HAP-1 (cell line): Measurements from ENCODE around the gene DIP2C.
"Not testable (repeated sequence)": the region's sequence is repeated elsewhere in the genome, so short reads cannot be mapped to it uniquely, and the experiment has no call there.

Experiments
- DNase-seq, 2 experiments: peaks; one replicate each; pipeline ENCODE4 v3.0.0-alpha.2; 2016 to 2020; ENCODE audit warnings: low spot score in 2 of 2
- H3K27me3 ChIP-seq: fragments of 250-450 bp; sonication (Bioruptor Pico); 2 replicates; pipeline ENCODE4 v1.5.1; 2020; ENCODE audit warnings: low read depth, mild to moderate bottlenecking, moderate library complexity
- H3K36me3 ChIP-seq: fragments of 250-450 bp; sonication (Bioruptor Pico); replicated peaks from 2 replicates; pipeline ENCODE4 v1.5.1; 2020; ENCODE audit warnings: mild to moderate bottlenecking
- H3K4me1 ChIP-seq: fragments of 250-450 bp; sonication (Bioruptor Pico); 2 replicates; pipeline ENCODE4 v1.5.1; 2020; ENCODE audit warnings: mild to moderate bottlenecking
- H3K4me3 ChIP-seq: fragments of 250-450 bp; sonication (Bioruptor Pico); 2 replicates; pipeline ENCODE4 v1.5.1; 2020; ENCODE audit warnings: mild to moderate bottlenecking, moderate library complexity
- H3K9me3 ChIP-seq: fragments of 250-450 bp; sonication (Bioruptor Pico); 2 replicates; pipeline ENCODE4 v1.5.1; 2020; ENCODE audit warnings: mild to moderate bottlenecking, moderate library complexity
- in situ Hi-C: fragments of 300-500 bp; cut with MboI; formaldehyde crosslinking; loops from 3 replicates; pipeline ENCODE4 v1.14.3; 2020; ENCODE audit warnings: low sequenced_read_pairs, inconsistent platforms, mixed read lengths

The DIP2C gene

DNA sequence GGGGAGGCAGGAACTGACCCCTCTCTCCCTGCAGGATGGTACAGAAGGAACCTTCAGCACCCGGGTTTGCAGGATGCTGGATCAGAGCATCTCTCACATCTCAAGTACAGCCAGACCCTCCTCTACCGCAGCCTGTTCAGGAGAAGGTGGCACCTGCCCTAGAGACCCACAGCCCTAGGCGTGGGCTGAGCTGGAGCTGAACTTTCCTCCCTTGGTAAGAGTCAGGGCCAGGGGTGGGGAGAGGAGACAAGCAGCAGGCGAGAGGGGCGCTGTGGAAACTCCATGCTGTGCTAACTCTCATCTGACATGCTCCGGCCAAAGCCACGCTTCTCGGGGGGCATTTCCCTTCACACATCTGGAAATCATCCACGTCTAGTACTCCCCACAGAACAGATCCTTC, 154.4 kb downstream of the DIP2C start:
- H3K27me3 ChIP-seq: no peaks in the 10 kb centered on the region
- DNase-seq: no peak
- H3K36me3 ChIP-seq: no peaks in the 10 kb centered on the region
- peaks cover 12% of the 10 kb centered on the region for H3K4me1 ChIP-seq
- no peak overlapping the region for H3K4me3 ChIP-seq
- in situ Hi-C loops: no loop called here
- H3K9me3 ChIP-seq: no peaks in the 10 kb centered on the region

DNA sequence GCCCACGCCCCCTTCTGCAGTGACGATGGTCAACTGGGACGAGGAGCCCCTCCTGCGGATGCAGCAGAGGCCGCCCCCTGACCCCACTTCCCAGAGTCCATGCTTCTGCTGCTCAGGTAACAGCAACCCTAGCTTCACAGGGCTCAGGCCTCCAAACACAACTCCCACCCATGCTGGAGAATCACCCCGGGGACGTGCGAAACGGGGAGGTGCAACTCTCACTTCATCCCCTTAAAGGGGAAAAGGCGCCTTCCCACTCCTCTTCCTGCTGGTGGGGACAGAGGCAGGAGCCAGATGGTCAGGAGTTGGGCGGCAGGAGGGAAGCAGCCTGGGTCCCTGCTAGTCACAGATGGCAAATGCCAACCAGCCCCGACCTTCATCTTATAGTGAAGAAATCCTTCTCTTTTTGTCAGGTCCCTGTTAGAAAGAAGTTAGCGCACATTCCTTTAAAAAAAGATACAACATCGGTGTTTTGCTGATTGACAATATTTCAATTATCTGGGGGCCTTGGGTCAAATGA, 155.4 kb downstream of the DIP2C start:
- Histone ChIP-seq H3K36me3 (no peaks in the 10 kb centered on the region), H3K9me3 (no peaks in the 10 kb centered on the region), H3K4me3 (no peak overlapping the region), H3K4me1 (peaks cover 12% of the 10 kb centered on the region), H3K27me3 (no peaks in the 10 kb centered on the region)
- DNase-seq: no peak
- in situ Hi-C loops: no loop called here

DNA sequence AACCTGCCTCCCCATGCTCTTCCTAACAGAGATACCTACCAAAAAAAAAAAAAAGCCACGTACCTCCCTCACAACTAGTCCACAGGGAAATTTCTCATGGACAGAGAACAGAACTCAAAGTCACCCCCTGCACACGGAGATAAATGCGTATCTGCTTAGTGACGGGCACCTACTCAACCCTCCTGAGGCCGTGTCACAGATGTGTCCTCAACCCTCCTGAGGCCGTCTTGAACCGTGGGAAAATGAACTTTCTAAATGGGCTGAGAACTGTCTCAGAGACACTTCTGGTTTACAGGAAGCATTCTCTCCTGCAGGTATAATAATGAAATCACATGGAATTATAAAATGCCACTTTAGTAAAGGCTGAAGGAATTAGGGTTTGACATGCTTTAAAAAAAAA, 155.9 kb downstream of the DIP2C start:
- no peaks in the 10 kb centered on the region for H3K27me3 ChIP-seq
- no peak overlapping the region for H3K4me3 ChIP-seq
- no peak for DNase-seq
- in situ Hi-C loops: no loop called here
- H3K36me3 ChIP-seq: no peaks in the 10 kb centered on the region
- no peaks in the 10 kb centered on the region for H3K9me3 ChIP-seq
- peaks cover 12% of the 10 kb centered on the region for H3K4me1 ChIP-seq

DNA sequence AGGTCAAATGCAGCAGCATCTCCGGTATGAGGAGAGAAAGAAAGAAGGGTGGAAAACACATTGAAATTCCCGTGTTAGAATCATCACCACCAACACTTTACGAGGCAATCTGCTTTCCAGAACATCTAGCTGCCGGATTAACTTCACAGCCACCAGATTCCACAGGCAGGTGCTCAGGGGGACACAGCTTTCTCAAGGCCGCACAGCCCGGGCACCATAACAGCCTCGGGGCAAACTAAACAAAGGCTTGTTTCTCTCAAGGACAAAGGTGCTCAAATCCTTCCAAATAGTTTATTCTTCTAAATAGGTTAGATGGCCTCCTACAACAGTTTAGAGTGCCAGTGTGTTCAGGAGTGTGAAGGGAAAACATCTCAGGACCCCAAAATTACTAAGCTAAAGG, 156.3 kb downstream of the DIP2C start:
- H3K36me3 ChIP-seq: no peaks in the 10 kb centered on the region
- H3K4me3 ChIP-seq: no peak overlapping the region
- H3K27me3 ChIP-seq: no peaks in the 10 kb centered on the region
- peak; percentile 79 to 90 for DNase-seq
- in situ Hi-C loops: no loop called here
- no peaks in the 10 kb centered on the region for H3K9me3 ChIP-seq
- H3K4me1 ChIP-seq: peaks cover 12% of the 10 kb centered on the region

DNA sequence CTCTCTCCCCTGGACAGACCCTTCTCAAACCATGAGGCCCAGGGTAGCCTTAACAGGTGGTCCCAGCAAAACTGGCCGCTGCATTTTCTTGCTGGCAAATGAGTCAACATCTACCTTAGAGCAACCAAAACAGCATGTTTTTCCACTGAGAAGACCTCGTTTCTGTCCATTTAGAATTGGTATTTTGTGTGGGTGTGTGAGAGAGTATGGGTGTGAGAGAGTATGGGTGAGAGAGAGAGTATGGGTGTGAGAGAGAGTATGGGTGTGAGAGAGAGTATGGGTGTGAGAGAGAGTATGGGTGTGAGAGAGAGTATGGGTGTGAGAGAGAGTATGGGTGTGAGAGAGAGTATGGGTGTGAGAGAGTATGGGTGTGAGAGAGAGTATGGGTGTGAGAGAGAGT, 157.1 kb downstream of the DIP2C start:
- H3K9me3 ChIP-seq, DNase-seq, in situ Hi-C loops, H3K36me3 ChIP-seq, H3K4me3 ChIP-seq, H3K27me3 ChIP-seq: not testable (repeated sequence)
- H3K4me1 ChIP-seq: peaks cover 12% of the 10 kb centered on the region

DNA sequence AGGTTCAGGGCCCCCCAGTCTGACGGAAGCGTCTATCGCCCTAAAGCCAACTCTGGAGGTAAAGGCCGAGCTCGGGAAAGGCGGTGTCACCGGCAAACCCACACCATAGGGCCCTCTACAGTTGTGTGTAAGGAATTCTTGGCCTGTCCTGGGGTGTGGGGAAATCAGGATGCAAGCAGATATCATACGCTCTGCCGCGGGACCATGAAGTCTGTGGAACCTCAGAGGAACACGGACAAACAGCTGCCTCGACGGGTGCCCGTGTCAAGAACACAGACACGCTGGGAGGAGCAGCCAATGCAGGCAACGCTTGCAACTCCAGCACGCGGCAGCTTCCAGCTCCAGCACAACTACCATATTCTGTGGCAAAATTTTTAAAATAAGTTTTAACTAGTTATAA, 157.9 kb downstream of the DIP2C start:
- H3K4me1 ChIP-seq: peaks cover 12% of the 10 kb centered on the region
- H3K4me3 ChIP-seq: no peak overlapping the region
- DNase-seq: no peak
- no peaks in the 10 kb centered on the region for H3K9me3 ChIP-seq
- in situ Hi-C loops: no loop called here
- H3K27me3 ChIP-seq: no peaks in the 10 kb centered on the region
- no peaks in the 10 kb centered on the region for H3K36me3 ChIP-seq

DNA sequence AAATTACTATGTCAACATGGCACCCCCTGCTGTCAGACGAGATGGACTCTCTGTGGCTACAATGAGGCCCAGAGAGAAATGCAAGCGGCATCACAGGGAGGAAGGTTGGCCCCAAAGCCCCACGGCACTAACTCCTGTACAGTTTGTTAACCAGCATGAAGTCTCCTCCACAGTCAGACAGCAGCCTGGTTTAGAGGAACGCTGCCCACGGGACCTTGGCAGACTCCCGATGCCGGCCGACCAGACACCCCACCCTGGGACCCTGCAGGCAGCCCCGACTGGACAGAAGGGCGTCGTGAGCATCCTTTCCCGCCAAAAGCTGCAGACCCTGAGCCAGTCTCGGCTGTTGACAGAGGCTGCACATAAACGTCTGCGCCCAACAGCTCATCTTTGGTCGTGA, 158.8 kb downstream of the DIP2C start:
- Histone ChIP-seq H3K27me3 (no peaks in the 10 kb centered on the region), H3K36me3 (no peaks in the 10 kb centered on the region), H3K4me3 (no peak overlapping the region), H3K4me1 (peaks cover 12% of the 10 kb centered on the region), H3K9me3 (no peaks in the 10 kb centered on the region)
- DNase-seq: no peak
- in situ Hi-C loops: no loop called here

DNA sequence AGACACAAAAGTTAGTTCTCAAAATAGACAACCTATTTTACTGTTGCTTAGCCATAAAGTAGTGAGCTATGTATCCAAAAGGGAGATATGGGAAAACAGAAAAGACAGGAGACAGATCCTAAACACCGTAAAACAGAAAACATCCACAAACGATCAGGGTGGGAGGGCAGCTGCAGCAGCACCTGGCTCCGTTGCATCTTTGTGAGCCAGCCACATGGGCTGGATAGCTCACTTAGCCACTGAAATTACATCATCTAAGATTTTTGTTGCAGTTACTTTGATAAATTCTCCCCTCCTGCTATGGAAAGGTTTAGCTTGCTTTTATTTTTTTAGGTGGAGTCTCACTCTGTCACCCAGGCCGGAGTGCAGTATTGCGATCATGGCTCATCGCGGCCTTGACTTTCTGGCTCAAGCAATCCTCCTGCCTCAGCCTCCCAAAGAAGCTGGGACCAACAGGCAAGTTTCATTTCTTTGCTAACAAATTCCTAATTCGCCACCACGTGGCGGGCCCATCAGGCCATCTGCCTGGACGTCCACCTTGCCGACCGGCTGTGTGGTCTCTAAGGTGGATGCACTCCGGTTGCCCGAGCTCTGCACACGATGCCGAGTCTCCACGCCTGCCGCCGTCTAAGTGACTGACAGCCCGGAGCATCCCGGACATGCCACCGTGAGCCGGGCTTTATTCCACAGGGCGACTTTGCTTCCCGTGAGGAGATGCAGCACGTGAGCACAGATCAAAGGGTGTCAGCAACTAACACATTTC, 159.8 kb downstream of the DIP2C start:
- Histone ChIP-seq H3K4me1 (peaks cover 12% of the 10 kb centered on the region), H3K4me3 (no peak overlapping the region), H3K27me3 (no peaks in the 10 kb centered on the region), H3K9me3 (no peaks in the 10 kb centered on the region), H3K36me3 (no peaks in the 10 kb centered on the region)
- in situ Hi-C loops: no loop called here
- DNase-seq: no peak

DNA sequence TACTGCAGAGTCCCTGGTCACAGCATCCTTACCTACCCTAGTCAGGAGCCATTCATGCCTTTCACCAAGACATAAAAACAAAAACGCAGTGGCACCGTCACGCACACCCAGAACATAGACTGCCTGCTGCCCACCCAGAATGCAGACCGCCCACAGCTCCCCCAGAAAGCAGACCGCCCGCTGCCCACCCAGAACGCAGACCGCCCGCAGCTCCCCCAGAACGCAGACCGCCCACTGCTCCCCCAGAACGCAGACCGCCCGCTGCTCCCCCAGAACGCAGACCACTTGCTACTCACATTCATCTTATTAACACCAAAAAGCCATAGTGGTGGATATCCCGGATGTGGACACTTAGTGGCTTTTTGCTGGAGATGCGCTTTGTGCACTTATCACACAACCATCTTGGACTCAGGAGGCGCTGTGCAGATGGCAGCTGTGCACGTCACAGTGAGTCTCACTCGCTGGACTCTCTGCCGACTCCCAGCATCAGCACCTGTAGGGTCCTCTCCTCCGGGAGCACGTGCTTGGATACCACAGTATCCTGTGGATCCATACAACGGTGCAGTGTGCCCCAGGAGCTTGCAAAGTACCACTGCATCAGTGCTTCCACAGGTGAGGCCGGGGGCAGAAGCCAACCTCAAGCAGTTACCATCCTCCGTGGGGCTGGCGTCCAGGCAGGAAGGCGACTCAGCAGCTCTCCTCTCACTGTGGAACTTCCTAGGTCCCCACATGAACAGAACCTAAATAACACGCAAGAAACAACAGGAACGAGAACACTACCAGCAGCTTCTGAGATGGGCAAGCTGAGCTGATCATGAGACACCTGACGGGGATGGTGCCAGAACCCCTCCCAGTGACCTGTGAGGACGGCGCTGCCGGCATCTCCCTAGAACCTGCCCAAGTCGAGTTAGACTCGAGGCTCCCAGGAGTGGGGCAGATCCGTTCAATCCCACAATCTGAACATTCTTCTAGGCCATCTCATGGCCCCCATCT, 161.0 kb downstream of the DIP2C start:
- Histone ChIP-seq H3K9me3 (no peaks in the 10 kb centered on the region), H3K27me3 (no peaks in the 10 kb centered on the region), H3K36me3 (no peaks in the 10 kb centered on the region), H3K4me3 (no peak overlapping the region), H3K4me1 (peaks cover 8% of the 10 kb centered on the region)
- DNase-seq: no peak
- in situ Hi-C loops: no loop called here

DNA sequence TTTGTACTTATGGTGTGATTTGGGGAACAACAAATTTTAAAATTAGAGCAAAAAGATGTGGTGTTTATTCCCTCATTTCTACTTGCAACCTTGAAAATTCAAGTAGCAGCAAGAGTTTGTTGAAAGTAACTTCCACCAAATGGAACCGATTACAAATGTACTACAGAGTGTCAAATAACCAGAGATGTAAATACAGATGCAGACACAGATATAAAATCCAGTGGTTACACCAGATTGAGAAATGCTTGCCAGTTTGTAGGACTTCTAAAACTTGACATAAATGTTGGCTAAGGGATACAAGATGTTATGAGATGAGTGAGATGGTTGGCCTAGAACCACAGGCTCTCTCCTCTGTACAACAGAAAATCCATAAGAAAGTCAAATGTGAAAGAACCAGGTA, 162.1 kb downstream of the DIP2C start:
- DNase-seq: no peak
- no peaks in the 10 kb centered on the region for H3K36me3 ChIP-seq
- no peaks in the 10 kb centered on the region for H3K4me1 ChIP-seq
- H3K4me3 ChIP-seq: no peak overlapping the region
- no peaks in the 10 kb centered on the region for H3K9me3 ChIP-seq
- in situ Hi-C loops: no loop called here
- no peaks in the 10 kb centered on the region for H3K27me3 ChIP-seq

DNA sequence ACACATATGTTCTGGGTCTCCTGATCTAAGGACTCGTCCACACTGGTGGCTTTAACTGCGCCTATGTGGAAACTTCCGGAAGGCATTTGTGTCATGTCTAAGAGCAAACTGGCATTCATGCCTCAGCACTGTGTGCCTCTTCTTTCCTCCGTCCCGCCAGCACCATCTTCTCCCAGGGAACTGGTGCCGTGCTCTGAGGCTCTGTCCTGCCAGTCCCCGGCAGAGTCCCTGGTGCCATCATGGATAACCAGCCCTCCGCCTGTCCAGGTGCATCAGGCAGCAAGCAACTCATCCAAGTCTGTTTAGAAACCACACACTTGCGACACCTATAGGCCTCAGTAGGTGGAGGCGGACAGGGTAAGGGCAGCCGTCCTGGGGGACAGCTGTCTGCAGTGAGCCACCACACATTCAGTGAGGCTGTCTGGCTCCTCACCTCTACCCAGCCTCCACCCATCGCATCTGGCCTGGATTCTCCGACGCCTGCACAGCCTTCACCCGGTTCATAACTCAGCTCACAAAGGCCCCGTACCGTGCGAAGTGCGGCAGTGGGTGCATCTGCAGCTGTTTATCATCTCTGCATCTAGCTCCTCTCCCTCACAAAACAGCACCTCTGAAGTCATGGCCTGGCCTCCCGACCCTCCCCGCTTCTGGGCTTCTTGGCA, 162.7 kb downstream of the DIP2C start:
- DNase-seq: no peak
- no peaks in the 10 kb centered on the region for H3K36me3 ChIP-seq
- no peaks in the 10 kb centered on the region for H3K4me1 ChIP-seq
- no peaks in the 10 kb centered on the region for H3K9me3 ChIP-seq
- no peak overlapping the region for H3K4me3 ChIP-seq
- no peaks in the 10 kb centered on the region for H3K27me3 ChIP-seq
- in situ Hi-C loops: no loop called here

DNA sequence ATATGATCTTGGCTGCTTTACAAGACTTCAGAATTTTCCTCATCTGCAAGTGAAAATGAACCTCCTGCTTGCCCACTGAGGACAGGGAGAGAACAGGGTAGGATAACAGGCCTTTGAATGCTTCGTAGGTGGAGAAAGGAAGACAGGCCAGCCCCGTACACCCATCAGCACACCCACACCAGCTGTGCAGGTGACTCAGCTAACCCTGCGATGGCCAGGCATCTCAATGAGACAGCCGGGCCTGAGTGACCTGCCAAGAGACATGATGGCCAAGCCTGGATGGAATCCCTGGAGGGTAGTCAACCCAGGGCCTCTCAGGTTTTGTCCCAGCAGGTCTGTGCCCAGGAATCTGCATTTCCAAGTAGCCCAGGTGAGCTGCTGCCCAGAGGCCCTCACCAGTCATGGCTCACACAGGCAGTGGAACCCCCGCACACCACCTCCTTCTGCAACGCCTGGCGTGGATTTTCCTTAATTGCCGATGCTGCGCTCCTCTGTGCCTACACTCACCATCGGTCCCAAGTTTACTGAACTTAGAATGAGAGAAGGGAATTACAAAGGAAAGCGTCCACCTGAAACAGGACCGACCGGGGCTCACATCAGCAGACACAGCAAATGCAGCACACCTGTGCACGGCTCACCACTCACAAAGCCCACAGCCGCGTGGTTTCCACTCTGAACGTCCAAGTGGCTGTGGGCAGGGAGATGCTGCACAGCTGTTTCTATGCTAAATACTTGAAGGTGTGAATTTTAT, 163.7 kb downstream of the DIP2C start:
- no peaks in the 10 kb centered on the region for H3K36me3 ChIP-seq
- in situ Hi-C loops: no loop called here
- no peak for DNase-seq
- H3K9me3 ChIP-seq: no peaks in the 10 kb centered on the region
- H3K27me3 ChIP-seq: no peaks in the 10 kb centered on the region
- peaks cover 9% of the 10 kb centered on the region for H3K4me1 ChIP-seq
- H3K4me3 ChIP-seq: no peak overlapping the region

DNA sequence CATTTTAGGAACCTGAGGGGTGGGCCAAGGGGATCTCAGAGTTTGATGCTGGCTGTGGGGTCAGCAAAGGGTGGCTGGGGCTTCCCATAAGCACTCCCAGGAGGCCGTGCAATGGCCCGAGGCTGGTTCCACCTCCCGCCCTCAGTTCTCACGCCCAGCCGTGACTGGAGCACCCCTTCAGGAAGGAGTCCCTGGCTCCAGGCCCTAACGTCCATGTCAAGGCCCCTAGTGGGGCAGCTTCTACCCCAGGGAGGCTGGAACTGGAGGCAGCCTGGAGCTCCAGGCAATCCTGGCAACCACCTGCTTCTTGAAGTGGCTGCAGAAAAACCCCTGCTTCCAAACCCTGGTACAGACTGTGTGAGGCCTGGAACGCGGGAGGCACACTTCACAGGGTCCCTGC, 165.5 kb downstream of the DIP2C start:
- DNase-seq: no peak
- in situ Hi-C loops: loop anchor here (25.0 kb wide), 1 partner anchor 263 kb away; no protein-coding TSS in a partner anchor
- Histone ChIP-seq H3K27me3 (no peaks in the 10 kb centered on the region), H3K36me3 (no peaks in the 10 kb centered on the region), H3K4me3 (no peak overlapping the region), H3K9me3 (no peaks in the 10 kb centered on the region), H3K4me1 (peaks cover 10% of the 10 kb centered on the region)
